ENCODE results near the gene FNTB. TPM values are rescaled to one million over a fixed set of nuclear protein-coding genes. Genes with fewer than 3 reads are reported as not detected.

The FNTB gene
- total RNA-seq, 1 donor: 12.7 TPM

GRCh38 chr14:65079201-65079600 is 92.5 kb downstream of the FNTB start:
- H3K79me2 ChIP-seq (ENCODE audit: insufficient read depth, low read length): peaks cover 77% of the 10 kb centered on the region

GRCh38 chr14:65079768-65080167 is 93.1 kb downstream of the FNTB start:
- peaks cover 11% of the 10 kb centered on the region for H3K4me1 ChIP-seq (ENCODE audit: insufficient read depth, low read length)
- no peak for TF ChIP-seq CTCF (IDR thresholded peaks at IDR 0.05; ENCODE audit: extremely low read depth, low read depth, low read length)
- H3K4me3 ChIP-seq (ENCODE audit: insufficient read depth, low read length): no peak overlapping the region
- H2AFZ ChIP-seq (ENCODE audit: low read length): no peak overlapping the region
- H3K79me2 ChIP-seq (ENCODE audit: insufficient read depth, low read length): peaks cover 77% of the 10 kb centered on the region
- no peak overlapping the region for H3K4me2 ChIP-seq (ENCODE audit: insufficient read depth, low read length)
- DNase-seq (ENCODE audit: insufficient read length, low spot score, missing footprints): no peak
- H4K20me1 ChIP-seq (ENCODE audit: insufficient read depth, low read length): peaks cover 29% of the 10 kb centered on the region
- no peak overlapping the region for H3K27ac ChIP-seq (ENCODE audit: low read depth, low read length)
- H3K27me3 ChIP-seq (ENCODE audit: insufficient read depth, low read length): no peaks in the 10 kb centered on the region
- H3K36me3 ChIP-seq (ENCODE audit: insufficient read depth, low read length): peaks cover 88% of the 10 kb centered on the region
- H3K9me3 ChIP-seq (ENCODE audit: low read depth, low read length): no peaks in the 10 kb centered on the region

More at GRCh38 chr14:65079201-65079600, 92.5 kb downstream of the FNTB start:
- no peak overlapping the region for H3K4me3 ChIP-seq (ENCODE audit: insufficient read depth, low read length)
- H4K20me1 ChIP-seq (ENCODE audit: insufficient read depth, low read length): peaks cover 32% of the 10 kb centered on the region
- peaks cover 90% of the 10 kb centered on the region for H3K36me3 ChIP-seq (ENCODE audit: insufficient read depth, low read length)
- no peak for TF ChIP-seq CTCF (IDR thresholded peaks at IDR 0.05; ENCODE audit: extremely low read depth, low read depth, low read length)
- no peaks in the 10 kb centered on the region for H3K27me3 ChIP-seq (ENCODE audit: insufficient read depth, low read length)
- H3K9me3 ChIP-seq (ENCODE audit: low read depth, low read length): no peaks in the 10 kb centered on the region
- H3K4me2 ChIP-seq (ENCODE audit: insufficient read depth, low read length): no peak overlapping the region
- no peak overlapping the region for H2AFZ ChIP-seq (ENCODE audit: low read length)
- peaks cover 5% of the 10 kb centered on the region for H3K4me1 ChIP-seq (ENCODE audit: insufficient read depth, low read length)
- no peak for DNase-seq (ENCODE audit: insufficient read length, low spot score, missing footprints)
- no peak overlapping the region for H3K27ac ChIP-seq (ENCODE audit: low read depth, low read length)

- no peak for DNase-seq (ENCODE audit: insufficient read length, low spot score, missing footprints)
- H3K4me3 ChIP-seq (ENCODE audit: insufficient read depth, low read length): peak overlapping the region; percentile 29
- peaks cover 28% of the 10 kb centered on the region for H4K20me1 ChIP-seq (ENCODE audit: insufficient read depth, low read length)
Measured at GRCh38 chr14:65080960-65081747, 94.5 kb downstream of the FNTB start.

More at GRCh38 chr14:65080960-65081747, 94.5 kb downstream of the FNTB start:
- Histone ChIP-seq H3K36me3 (ENCODE audit: insufficient read depth, low read length) (peaks cover 80% of the 10 kb centered on the region), H3K9me3 (ENCODE audit: low read depth, low read length) (no peaks in the 10 kb centered on the region), H3K27ac (ENCODE audit: low read depth, low read length) (no peak overlapping the region), H2AFZ (ENCODE audit: low read length) (no peak overlapping the region), H3K4me2 (ENCODE audit: insufficient read depth, low read length) (peak overlapping the region; percentile 66), H3K79me2 (ENCODE audit: insufficient read depth, low read length) (peaks cover 76% of the 10 kb centered on the region), H3K27me3 (ENCODE audit: insufficient read depth, low read length) (no peaks in the 10 kb centered on the region), H3K4me1 (ENCODE audit: insufficient read depth, low read length) (peaks cover 20% of the 10 kb centered on the region)
- TF ChIP-seq CTCF (IDR thresholded peaks at IDR 0.05; ENCODE audit: extremely low read depth, low read depth, low read length): no peak
